Upper lobe of left lung (tissue), 4 donors: ENCODE results near the gene DPP6.
"Not testable (repeated sequence)": the region's sequence is repeated elsewhere in the genome, so short reads cannot be mapped to it uniquely, and the experiment has no call there.

Experiments
- EP300 ChIP-seq, 4 donors: sonication (generic); formaldehyde crosslinking; IDR thresholded peaks; one replicate each; pipeline ENCODE4 v1.5.1; 2017; ENCODE audit warnings: antibody characterized with exemption in 4 of 4, control low read depth in 2 of 4
- POLR2A ChIP-seq, 4 donors: fragments of 450-650 bp; IDR thresholded peaks; one replicate each; pipeline ENCODE4 v1.5.1; 2016 to 2017; ENCODE audit warnings: antibody characterized with exemption in 4 of 4, mild to moderate bottlenecking in 2 of 4
- POLR2AphosphoS5 ChIP-seq, 2 donors: sonication (generic); formaldehyde crosslinking; IDR thresholded peaks; one replicate each; pipeline ENCODE4 v1.5.1; 2017; ENCODE audit warnings: antibody characterized with exemption in 2 of 2
- TF ChIP-seq, protein P1 (sequence below), 6 experiments: fragments of 450-650 bp in 4 of 6; fragments of 200-600 bp in 2 of 6; sonication (generic) in 2 of 6; IDR thresholded peaks; one replicate each; pipeline ENCODE4 v1.5.1; 2016 to 2019; ENCODE audit warnings: antibody characterized with exemption in 6 of 6

DNA sequence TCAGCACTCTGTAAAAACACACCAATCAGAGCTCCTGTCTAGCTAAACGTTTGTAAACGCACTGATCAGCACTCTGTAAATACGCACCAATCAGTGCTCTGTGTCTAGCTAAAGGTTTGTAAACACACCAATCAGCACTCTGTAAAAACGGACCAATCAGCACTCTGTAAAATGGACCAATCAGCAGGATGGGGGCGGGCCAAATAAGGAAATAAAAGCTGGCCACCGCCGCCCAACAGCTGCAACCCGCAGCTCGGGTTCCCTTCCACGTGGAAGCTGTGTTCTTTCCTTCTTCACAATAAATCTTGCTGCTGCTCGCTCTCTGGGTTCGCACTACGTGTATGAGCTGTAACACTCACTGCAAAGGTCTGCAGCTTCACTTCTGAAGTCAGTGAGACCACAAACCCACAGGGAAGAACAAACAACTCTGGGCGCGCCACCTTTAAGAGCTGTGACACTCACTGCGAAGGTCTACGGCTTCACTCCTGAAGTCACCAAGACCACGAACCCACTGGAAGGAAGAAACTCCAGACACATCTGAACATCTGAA lies 625.9 kb downstream of the DPP6 start:
- TF ChIP-seq, protein P1, sequence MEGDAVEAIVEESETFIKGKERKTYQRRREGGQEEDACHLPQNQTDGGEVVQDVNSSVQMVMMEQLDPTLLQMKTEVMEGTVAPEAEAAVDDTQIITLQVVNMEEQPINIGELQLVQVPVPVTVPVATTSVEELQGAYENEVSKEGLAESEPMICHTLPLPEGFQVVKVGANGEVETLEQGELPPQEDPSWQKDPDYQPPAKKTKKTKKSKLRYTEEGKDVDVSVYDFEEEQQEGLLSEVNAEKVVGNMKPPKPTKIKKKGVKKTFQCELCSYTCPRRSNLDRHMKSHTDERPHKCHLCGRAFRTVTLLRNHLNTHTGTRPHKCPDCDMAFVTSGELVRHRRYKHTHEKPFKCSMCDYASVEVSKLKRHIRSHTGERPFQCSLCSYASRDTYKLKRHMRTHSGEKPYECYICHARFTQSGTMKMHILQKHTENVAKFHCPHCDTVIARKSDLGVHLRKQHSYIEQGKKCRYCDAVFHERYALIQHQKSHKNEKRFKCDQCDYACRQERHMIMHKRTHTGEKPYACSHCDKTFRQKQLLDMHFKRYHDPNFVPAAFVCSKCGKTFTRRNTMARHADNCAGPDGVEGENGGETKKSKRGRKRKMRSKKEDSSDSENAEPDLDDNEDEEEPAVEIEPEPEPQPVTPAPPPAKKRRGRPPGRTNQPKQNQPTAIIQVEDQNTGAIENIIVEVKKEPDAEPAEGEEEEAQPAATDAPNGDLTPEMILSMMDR (IDR thresholded peaks at IDR 0.05) = not testable (repeated sequence)
- not testable (repeated sequence) for TF ChIP-seq POLR2AphosphoS5, POLR2A, EP300 (IDR thresholded peaks at IDR 0.05)
